Measurements from ENCODE around the gene PRKCG.

PRKCG gene

DNA sequence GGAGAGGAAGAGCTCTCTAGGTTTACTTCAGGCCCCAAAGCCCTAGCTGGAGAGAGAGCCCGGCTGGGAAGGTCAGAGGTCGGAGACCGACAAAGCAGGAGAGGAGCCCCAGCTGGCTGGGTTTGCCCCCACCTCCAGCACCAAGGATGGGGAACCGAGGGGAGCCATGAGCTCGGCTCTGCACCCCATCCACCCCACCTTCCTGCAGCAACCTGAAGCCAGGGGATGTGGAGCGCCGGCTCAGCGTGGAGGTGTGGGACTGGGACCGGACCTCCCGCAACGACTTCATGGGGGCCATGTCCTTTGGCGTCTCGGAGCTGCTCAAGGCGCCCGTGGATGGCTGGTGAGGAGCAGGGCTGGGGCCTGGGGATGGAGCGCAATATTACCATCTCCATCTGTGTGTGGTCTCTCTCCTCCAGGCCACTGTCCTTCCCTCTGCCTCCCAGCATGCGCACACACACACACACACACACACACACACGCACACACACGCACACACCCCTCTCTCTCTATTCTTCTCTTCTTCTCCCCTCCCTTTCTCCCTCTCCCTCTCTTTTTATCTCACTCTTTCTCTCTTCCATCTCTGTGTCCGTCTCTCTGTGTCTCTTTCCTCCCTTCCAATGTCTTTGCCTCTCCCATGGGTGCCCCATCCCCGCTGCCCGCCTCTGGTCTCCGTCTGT, 10.4 kb downstream of the PRKCG start:
- no peaks in the 10 kb centered on the region for H3K27me3 ChIP-seq (ENCODE audit: control insufficient read depth, insufficient read depth, low read length)
- no peak overlapping the region for H3K4me3 ChIP-seq (ENCODE audit: low read length)
- H3K9ac ChIP-seq (ENCODE audit: low read length) = no peak overlapping the region
- no peaks in the 10 kb centered on the region for H3K36me3 ChIP-seq (ENCODE audit: control insufficient read depth, insufficient read depth, low read length)
- H3K27ac ChIP-seq (ENCODE audit: low read depth, low read length) = no peak overlapping the region
- H3K4me1 ChIP-seq (ENCODE audit: control insufficient read depth, insufficient read depth, low read length) = no peaks in the 10 kb centered on the region

DNA sequence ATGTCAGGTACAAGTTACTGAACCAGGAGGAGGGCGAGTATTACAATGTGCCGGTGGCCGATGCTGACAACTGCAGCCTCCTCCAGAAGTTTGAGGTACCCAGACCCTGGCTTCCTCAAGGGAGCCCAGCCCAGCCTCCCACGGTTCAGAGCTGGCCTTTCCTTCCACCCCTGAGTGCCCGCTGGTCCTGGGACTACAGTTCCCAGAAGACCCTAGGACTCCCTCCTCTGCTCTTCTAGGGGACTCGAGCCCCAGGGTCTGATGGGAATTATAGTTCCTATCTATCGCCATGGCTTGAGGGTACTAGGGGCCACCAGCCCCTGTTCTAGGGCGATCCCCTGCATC, 11.0 kb downstream of the PRKCG start:
- no peak overlapping the region for H3K27ac ChIP-seq (ENCODE audit: low read depth, low read length)
- H3K27me3 ChIP-seq (ENCODE audit: control insufficient read depth, insufficient read depth, low read length) = peaks cover 2% of the 10 kb centered on the region
- H3K4me3 ChIP-seq (ENCODE audit: low read length) = no peak overlapping the region
- no peaks in the 10 kb centered on the region for H3K4me1 ChIP-seq (ENCODE audit: control insufficient read depth, insufficient read depth, low read length)
- H3K9ac ChIP-seq (ENCODE audit: low read length) = no peak overlapping the region
- no peaks in the 10 kb centered on the region for H3K36me3 ChIP-seq (ENCODE audit: control insufficient read depth, insufficient read depth, low read length)

DNA sequence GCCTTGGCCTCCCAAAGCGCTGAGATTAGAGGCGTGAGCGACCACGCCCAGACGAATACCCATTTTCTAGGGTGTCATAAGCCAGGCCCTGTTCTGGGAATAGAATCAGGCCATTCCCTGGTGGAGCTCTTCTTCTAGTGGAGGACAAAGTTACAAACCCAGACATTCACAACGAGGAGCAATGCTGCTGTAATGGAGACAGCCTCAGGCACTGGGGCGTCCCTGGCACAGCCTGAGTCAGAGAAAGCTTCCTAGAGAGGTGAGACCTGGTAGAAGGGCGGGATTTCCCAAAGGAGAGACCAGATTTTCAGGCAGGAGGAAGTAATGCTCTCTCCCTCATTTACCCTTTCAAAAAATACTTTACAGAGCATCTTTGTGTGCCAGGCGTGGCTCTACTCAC, 12.7 kb downstream of the PRKCG start:
- H3K27me3 ChIP-seq (ENCODE audit: control insufficient read depth, insufficient read depth, low read length) = peaks cover 7% of the 10 kb centered on the region
- H3K9ac ChIP-seq (ENCODE audit: low read length) = no peak overlapping the region

DNA sequence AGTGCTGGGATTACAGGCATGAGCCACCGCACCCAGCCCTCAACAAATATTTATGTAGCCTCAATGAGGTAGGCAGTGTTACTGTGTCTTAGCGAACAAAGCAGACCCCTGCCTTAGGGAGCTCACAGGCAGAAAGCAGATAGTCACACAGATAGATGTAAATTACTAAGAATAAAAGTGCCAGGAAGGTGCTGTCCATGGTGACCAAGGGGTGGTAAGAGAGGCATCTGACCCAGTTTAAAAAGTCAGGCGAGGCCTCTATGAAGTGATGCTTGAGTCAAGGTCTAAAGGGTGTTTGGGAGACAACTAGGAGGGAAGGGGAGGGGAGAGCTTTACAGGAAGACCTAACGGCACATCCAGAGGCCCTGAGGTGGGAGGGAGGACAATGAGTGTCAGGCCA, 14.7 kb downstream of the PRKCG start:
- H3K4me3 ChIP-seq (ENCODE audit: low read length) = no peak overlapping the region
- no peak overlapping the region for H3K27ac ChIP-seq (ENCODE audit: low read depth, low read length)
- no peak overlapping the region for H3K9ac ChIP-seq (ENCODE audit: low read length)
- peaks cover 7% of the 10 kb centered on the region for H3K27me3 ChIP-seq (ENCODE audit: control insufficient read depth, insufficient read depth, low read length)
- H3K4me1 ChIP-seq (ENCODE audit: control insufficient read depth, insufficient read depth, low read length) = no peaks in the 10 kb centered on the region
- H3K36me3 ChIP-seq (ENCODE audit: control insufficient read depth, insufficient read depth, low read length) = no peaks in the 10 kb centered on the region

More for the DNA sequence above, 12.7 kb downstream of the PRKCG start:
- Histone ChIP-seq H3K4me1 (ENCODE audit: control insufficient read depth, insufficient read depth, low read length) (no peaks in the 10 kb centered on the region), H3K4me3 (ENCODE audit: low read length) (no peak overlapping the region), H3K36me3 (ENCODE audit: control insufficient read depth, insufficient read depth, low read length) (no peaks in the 10 kb centered on the region), H3K27ac (ENCODE audit: low read depth, low read length) (no peak overlapping the region)

GRCh38 chr19:53897459-53897858, 15.5 kb downstream of the PRKCG start:
- no peaks in the 10 kb centered on the region for H3K4me1 ChIP-seq (ENCODE audit: control insufficient read depth, insufficient read depth, low read length)
- peaks cover 7% of the 10 kb centered on the region for H3K27me3 ChIP-seq (ENCODE audit: control insufficient read depth, insufficient read depth, low read length)
- H3K4me3 ChIP-seq (ENCODE audit: low read length) = no peak overlapping the region

DNA sequence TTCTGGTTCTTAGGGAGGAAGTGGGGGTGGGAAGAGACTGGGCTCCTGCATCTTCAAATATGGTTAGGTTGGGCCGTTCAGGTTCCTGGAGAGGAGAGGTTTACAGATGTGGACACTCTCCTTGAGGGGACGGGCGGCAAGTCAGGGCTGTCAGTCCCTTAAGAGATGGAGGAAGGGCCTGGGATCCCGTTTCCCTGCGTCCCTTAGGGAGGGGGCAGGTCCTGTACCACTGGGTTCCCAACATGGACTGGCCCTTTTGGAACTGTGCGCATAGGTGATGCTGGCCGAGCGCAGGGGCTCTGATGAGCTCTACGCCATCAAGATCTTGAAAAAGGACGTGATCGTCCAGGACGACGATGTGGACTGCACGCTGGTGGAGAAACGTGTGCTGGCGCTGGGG, 16.2 kb downstream of the PRKCG start:
- Histone ChIP-seq H3K9ac (ENCODE audit: low read length) (no peak overlapping the region), H3K4me1 (ENCODE audit: control insufficient read depth, insufficient read depth, low read length) (no peaks in the 10 kb centered on the region), H3K36me3 (ENCODE audit: control insufficient read depth, insufficient read depth, low read length) (no peaks in the 10 kb centered on the region), H3K4me3 (ENCODE audit: low read length) (no peak overlapping the region), H3K27me3 (ENCODE audit: control insufficient read depth, insufficient read depth, low read length) (peaks cover 7% of the 10 kb centered on the region), H3K27ac (ENCODE audit: low read depth, low read length) (no peak overlapping the region)

More at GRCh38 chr19:53897459-53897858, 15.5 kb downstream of the PRKCG start:
- Histone ChIP-seq H3K36me3 (ENCODE audit: control insufficient read depth, insufficient read depth, low read length) (no peaks in the 10 kb centered on the region), H3K9ac (ENCODE audit: low read length) (no peak overlapping the region), H3K27ac (ENCODE audit: low read depth, low read length) (no peak overlapping the region)

- H3K27me3 ChIP-seq (ENCODE audit: control insufficient read depth, insufficient read depth, low read length) = peaks cover 7% of the 10 kb centered on the region
- no peak overlapping the region for H3K27ac ChIP-seq (ENCODE audit: low read depth, low read length)
- no peaks in the 10 kb centered on the region for H3K36me3 ChIP-seq (ENCODE audit: control insufficient read depth, insufficient read depth, low read length)
- H3K4me3 ChIP-seq (ENCODE audit: low read length) = no peak overlapping the region
- H3K9ac ChIP-seq (ENCODE audit: low read length) = no peak overlapping the region
- H3K4me1 ChIP-seq (ENCODE audit: control insufficient read depth, insufficient read depth, low read length) = no peaks in the 10 kb centered on the region
These were observed 16.8 kb downstream of the PRKCG start for GRCh38 chr19:53898636-53899341.

GRCh38 chr19:53900191-53900860, 18.3 kb downstream of the PRKCG start:
- H3K27me3 ChIP-seq (ENCODE audit: control insufficient read depth, insufficient read depth, low read length) = peaks cover 10% of the 10 kb centered on the region
- no peak overlapping the region for H3K4me3 ChIP-seq (ENCODE audit: low read length)
- no peak overlapping the region for H3K27ac ChIP-seq (ENCODE audit: low read depth, low read length)
- no peaks in the 10 kb centered on the region for H3K4me1 ChIP-seq (ENCODE audit: control insufficient read depth, insufficient read depth, low read length)
- no peaks in the 10 kb centered on the region for H3K36me3 ChIP-seq (ENCODE audit: control insufficient read depth, insufficient read depth, low read length)
- H3K9ac ChIP-seq (ENCODE audit: low read length) = no peak overlapping the region

DNA sequence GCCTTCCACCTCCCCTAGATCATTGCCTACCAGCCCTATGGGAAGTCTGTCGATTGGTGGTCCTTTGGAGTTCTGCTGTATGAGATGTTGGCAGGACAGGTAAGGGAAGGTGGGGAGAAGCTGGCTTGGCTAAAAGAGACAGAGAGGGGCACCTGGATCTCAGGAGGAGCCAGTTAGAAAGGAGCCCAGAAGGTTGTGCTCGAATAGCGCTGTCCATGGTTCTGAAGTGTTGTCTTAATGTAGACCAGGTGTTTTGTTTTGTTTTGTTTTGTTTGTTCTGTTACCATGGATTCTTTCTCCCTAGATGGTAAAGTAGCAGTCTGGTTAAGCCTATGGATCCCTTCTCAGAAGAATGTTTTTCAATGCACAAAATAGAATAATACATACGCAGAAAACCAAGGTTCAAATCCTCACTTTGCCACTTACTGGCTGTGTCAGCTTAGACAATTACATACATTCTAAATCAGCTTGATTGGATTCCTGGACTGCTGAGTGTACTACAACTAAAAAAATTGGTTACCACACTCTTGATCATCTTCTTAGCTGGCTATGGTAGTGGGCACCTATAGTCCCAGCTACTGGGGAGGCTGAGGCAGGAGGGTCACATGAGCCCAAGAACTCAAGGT, 21.2 kb downstream of the PRKCG start:
- Histone ChIP-seq H3K4me1 (ENCODE audit: control insufficient read depth, insufficient read depth, low read length) (no peaks in the 10 kb centered on the region), H3K4me3 (ENCODE audit: low read length) (no peak overlapping the region), H3K27ac (ENCODE audit: low read depth, low read length) (no peak overlapping the region), H3K9ac (ENCODE audit: low read length) (no peak overlapping the region), H3K36me3 (ENCODE audit: control insufficient read depth, insufficient read depth, low read length) (no peaks in the 10 kb centered on the region), H3K27me3 (ENCODE audit: control insufficient read depth, insufficient read depth, low read length) (peaks cover 24% of the 10 kb centered on the region)

DNA sequence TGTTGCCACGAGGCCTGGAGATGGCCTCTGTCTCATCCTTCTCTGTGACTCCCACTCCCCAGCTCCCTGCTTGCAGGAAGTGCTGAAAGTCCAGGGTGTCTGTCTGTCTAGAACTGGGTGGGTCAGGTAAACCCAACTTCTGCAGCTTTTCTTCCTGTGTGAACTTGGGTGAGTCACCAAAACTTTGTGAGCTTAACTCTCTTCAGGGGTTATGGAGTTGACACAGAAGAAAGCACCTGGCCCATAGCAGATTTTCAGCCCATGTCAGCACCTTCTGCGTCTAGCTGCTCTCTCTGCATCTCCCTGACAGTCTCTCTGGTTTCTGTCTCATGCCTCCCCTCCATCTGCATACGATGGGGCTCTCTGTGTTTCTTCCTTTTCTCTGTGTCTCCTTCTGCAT, 22.9 kb downstream of the PRKCG start:
- no peak overlapping the region for H3K9ac ChIP-seq (ENCODE audit: low read length)
- no peaks in the 10 kb centered on the region for H3K36me3 ChIP-seq (ENCODE audit: control insufficient read depth, insufficient read depth, low read length)
- no peak overlapping the region for H3K4me3 ChIP-seq (ENCODE audit: low read length)
- no peak overlapping the region for H3K27ac ChIP-seq (ENCODE audit: low read depth, low read length)
- H3K27me3 ChIP-seq (ENCODE audit: control insufficient read depth, insufficient read depth, low read length) = peaks cover 33% of the 10 kb centered on the region
- no peaks in the 10 kb centered on the region for H3K4me1 ChIP-seq (ENCODE audit: control insufficient read depth, insufficient read depth, low read length)

DNA sequence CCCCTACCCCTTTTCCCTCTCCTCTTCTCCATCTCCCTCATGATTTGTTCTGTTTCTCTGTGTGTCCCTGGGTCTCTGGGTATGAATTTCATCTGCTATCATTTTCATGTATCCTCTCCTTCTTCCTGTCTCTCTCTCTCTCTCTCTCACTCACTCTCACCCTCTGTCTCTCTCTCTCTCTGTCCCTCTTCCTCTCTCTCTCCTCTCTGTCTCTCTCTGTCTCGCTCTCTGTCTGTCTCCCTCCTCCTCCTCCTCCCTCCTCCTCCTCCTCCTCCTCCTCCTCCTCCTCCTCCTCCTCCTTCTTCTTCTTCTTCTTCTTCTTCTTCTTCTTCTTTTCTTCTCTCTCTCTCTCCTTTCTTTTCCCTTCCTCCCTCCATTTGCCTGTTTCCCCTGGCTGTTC, 23.8 kb downstream of the PRKCG start:
- Histone ChIP-seq H3K36me3 (ENCODE audit: control insufficient read depth, insufficient read depth, low read length) (no peaks in the 10 kb centered on the region), H3K4me3 (ENCODE audit: low read length) (no peak overlapping the region), H3K27me3 (ENCODE audit: control insufficient read depth, insufficient read depth, low read length) (peaks cover 33% of the 10 kb centered on the region)

More for the DNA sequence above, 23.8 kb downstream of the PRKCG start:
- Histone ChIP-seq H3K9ac (ENCODE audit: low read length) (no peak overlapping the region), H3K27ac (ENCODE audit: low read depth, low read length) (no peak overlapping the region), H3K4me1 (ENCODE audit: control insufficient read depth, insufficient read depth, low read length) (no peaks in the 10 kb centered on the region)
